Fibroblast of peridontal ligament (primary cell): ENCODE results near the gene CCDC142.

Experiments
- DNase-seq: peaks from one replicate; pipeline ENCODE4 v3.0.0-alpha.2; 2010; ENCODE audit errors: extremely low read depth

CCDC142 gene

GRCh38 chr2:74514368-74515270 lies 31.8 kb upstream of the CCDC142 start, which contains the start of gene TLX2:
TSS of gene TLX2 (plus strand) at chr2:74514450. CDS start at chr2:74514807, 357 bp downstream.
- no peak for DNase-seq

DNA sequence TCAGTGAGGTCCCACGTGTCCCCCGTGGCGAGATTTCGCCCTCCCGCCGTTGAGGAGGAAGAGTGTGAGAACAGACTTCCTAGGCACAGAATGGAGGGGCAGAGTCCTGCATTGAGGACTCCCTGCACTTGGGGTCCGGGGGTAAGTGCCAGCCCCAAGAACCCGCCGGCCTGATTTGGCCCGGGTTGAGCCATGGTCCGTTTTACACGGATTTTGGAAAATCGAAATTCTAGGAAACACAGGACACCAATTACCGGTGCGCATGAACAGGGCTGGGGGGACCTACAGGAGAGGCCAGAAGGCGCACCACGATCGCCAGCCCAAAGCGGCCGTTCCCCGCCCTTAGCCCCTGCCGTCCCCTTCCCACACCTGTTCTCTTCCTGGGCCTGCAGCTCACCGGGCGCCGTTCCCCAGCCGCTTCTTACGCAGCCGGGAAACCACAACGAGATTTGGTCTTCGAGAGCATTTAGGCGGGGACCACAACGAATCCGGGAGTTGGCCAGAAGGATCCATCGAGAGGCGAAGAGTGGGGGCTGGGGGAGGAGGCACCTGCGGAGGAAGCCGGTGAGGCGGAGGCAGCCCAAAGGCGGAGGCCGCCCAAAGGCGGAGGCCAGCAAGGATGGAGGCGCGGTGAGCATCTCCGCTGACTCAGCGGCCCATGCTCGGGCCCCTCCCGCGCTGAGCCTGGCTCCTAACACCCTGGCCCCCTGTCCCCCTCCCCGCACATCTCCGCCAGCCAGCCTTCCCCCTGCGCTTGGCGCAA lies 31.0 kb upstream of the CCDC142 start:
- DNase-seq, result no peak

- DNase-seq, result no peak
Observed at GRCh38 chr2:74512744-74513604, 30.2 kb upstream of the CCDC142 start.

GRCh38 chr2:74511104-74511989 lies 28.5 kb upstream of the CCDC142 start:
- peak; percentile 49 for DNase-seq

DNA sequence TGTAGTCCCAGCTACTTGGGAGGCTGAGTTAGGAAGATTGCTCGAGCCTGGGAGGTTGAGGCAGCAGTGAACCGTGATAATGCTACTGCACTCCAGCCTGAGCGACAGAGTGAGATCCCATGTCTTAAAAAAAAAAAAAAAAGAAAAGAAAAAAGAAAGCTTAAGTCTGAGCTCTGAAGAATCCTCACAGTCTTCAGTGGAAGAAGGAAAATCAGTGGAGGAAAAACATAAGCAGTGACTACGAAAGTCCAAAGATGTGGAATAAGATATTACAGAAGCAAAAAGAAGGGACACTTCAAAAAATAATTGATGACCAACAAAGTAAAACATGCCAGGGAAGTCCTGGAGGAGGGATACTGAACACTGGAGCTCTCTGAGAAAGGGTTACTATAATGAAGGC lies 27.5 kb upstream of the CCDC142 start:
- no peak for DNase-seq

DNA sequence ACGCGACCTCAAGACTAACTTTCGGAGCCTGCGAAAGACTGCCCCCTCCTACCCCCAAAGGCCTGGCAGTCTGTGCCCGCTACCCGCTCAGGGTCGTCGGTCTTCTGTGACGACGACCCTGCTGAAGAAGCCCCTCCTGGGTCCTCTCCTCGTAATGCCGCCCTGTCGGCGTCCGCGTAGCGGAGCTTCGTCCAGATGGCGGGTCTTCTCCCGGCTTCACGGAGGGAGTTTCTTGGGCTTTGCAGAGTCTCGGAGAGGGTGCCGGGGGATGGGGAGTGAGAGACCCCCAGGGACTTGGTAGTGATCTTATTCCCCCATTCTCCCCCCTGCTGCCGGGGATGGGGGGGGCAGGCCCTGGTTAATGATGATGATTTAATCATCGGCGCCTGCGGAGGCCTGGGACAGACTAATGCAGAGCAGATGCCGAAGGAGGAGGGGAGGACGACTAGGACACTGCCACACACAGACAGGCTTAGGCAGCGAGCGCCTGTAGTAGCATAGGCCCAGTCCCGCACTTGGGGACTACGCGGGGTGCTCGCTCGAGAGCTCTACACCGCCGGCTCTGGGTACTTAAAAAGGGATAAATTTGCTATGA lies 25.2 kb upstream of the CCDC142 start:
- DNase-seq, result peak; percentile 62

DNA sequence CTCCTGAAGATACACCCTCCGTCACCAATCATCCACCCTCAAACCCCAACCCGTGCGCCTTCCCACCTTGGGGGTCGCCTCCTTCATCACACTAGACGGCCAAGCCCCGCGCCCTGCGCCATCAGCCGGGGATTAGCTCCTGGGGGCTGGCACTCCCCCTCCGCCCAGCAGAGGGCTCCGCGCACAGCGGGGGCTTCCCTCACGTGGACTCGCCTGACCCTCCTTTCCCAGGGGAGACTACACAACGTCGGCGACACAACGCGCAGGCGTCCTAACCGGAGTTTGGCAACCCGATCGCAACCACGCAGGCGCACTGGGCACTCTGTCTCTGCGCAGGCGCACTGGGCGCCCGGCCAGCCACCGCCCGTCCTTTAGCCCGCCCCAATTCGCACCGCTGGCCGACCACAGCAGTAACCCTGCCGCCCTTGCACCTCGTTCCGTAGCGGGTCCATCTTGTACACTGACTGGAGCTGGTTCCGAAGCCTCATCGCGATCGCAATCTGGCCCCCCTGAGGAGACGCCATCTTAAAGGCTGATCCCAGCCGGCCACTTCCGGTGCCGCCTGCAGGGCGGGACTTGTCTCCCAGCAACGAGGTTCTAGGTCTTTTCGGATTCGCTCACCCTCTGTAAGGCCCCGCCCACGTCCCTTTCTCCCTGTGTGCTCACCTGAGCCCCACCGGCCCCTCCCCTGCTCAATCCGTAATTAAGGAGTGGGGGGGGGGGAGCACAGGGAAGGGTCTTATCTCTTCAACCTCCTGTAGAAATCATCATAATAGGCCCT lies 24.5 kb upstream of the CCDC142 start, which contains the start of gene PCGF1:
Gene PCGF1 (minus strand): TSS at position 551 of the 781 bp plus-strand sequence. CDS start 27 bp downstream, at position 524.
- DNase-seq, result peak; percentile 98

DNA sequence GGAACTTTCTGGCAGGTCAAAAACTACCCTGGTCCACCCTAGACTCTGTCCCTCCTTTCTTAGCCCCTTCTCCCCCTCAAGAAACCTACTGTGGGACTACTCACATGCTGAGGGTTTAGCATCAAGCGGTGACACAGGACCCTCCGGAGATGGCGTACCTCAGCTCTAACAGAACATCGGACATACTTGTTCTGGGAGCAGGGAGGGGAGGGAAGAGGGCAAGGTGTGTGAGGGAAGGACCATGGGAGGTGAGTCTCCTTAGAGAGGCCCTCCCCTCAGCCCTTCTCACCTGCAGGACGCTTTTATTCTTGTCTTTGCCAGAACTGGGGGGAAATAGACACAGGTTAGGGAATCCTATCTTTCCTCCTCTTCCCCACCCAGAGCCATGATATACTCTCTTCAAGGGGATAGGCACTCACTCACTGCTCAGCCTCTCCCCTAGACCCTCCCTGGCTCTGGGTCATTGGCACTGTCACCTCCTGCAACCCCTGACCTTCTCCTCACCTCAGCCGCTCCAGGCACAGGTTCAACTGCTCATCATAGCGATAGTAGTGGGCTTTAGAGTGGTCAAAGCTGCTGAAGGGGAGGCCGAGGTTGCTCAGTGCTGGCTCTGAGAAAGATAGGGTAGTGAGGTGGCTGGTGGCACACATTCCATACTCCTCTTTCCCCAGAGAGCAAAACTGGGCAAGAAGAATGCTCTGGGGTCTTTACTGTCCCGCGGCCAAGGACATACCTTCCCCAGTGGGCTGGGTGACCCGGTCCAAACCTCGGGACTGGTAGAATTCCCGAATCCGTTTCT lies 22.8 kb upstream of the CCDC142 start:
- DNase-seq, result no peak

GRCh38 chr2:74504591-74504990 lies 21.8 kb upstream of the CCDC142 start:
- no peak for DNase-seq

DNA sequence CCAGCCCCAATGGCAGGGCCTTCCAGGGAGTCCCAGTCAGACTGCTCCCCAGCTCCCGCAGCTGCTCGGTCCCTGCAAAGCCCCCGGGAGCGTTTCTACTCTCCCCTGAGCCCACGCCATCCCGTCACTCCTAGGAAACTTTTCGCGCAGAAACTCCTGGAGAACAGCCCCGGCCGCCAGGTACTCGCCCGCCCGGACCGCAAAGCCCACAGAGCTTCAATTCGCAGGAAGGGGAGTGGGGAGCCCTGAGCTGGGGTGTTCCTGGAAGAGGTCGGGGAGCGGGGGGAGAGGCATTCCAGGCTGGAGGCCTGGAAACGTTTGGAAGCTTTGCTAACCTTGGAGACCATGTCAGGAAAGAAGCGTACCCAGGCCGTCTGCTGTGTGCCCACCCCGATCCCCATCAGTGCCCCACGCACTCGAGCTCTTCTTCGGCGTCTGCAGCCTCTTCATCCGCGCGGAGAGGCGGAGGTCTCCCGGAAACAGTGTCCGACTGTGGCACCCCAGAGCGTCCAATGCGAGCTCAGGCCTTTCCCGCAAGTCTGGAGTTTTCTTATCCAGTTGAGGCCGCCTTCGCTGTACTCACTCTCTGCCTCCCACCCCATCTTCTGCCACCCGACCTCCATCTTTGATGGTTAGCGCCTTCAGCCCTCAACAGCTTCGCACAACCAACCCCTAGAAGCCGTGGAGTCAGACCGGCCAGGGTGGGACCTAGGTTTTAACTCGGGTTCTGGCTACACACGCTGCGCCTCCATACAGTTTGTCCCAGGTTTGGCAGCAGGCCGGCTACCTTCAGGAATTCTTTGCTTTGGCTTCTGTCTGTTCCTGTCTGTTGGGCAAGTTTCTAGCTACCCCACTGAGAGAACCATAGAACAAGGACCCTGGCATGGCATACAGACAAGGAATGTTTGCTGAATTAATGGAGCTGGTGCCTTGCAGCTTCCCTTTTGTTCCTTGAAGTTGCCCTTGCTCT lies 21.0 kb upstream of the CCDC142 start:
- DNase-seq, result no peak

GRCh38 chr2:74502720-74503505 lies 20.1 kb upstream of the CCDC142 start:
- DNase-seq, result peak; percentile 71

DNA sequence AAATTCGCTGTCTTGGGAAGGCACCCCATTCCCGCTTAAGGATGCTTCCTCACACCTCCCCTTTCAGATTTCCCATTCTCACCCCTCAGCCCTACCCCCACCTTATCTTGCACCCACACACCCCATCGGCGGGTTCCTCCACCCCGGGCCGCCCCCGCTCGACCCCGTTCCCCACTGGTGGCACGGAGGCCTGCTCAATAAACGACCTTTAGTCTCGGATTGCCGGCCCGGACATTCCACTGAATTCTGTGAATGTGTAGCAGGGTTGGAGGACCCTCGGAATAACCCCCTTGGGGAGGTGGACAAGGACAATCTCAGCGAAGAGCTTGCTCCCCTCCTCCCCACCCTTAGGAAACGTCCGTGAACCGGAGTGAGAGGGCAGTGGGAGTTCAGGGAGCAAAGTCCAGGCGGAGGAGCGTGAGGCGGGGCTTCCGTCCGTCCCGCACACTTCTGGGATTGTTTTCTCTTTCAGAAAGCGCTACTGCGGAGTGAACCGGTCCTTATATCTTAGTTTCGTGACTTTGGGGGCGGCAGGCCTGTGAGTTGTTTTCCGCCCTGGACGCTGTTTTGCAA lies 19.4 kb upstream of the CCDC142 start:
- no peak for DNase-seq

DNA sequence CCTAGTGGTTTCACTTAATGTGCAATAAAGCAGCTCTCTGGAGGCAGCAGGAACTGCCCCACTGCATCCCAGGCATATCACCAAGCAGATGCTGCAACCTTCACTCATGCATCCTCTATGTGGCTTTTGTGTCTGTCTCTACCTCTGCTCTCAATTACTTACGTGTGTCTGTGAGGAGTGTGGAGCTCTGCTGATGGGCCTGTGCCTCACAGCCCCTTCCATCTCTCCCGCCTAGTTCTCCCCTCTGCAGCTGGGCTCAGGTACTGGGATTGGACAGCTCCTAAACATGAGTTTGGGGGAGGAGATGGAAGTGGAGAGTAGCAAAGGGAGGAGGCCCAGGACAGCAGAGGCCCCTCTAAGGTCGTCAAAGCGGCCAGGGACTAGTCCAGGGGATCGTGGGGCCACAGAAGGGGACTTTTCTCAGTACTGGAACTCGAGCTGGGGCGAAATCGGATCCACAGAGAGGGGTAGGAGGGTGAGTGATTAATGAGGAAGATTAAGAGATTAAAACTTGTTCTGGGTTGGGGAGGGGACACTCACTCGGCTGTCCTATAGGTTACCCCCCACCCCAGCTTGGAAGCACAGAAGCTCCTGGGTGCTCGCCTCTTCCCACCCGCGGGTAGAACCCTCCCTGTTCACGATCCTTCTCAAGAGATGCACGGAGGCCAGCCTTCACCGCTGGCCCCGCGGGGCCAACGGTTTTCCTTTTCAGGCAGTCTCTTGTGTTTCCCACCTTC lies 18.7 kb upstream of the CCDC142 start:
- DNase-seq, result no peak

GRCh38 chr2:74500578-74500946 lies 17.8 kb upstream of the CCDC142 start:
- DNase-seq, result no peak

- no peak for DNase-seq
Observed at GRCh38 chr2:74499940-74500577, 17.3 kb upstream of the CCDC142 start.
